Measurements from ENCODE around the gene GPC5.
A peak's percentile ranks its signal among the peaks of the same experiment; 100 is the strongest.

GPC5 gene

GRCh38 chr13:91647361-91647990 lies 249.1 kb downstream of the GPC5 start:
- peak; percentile 54 for TF ChIP-seq CTCF (IDR thresholded peaks at IDR 0.05; ENCODE audit: insufficient read depth, missing control alignments)
- FAIRE-seq = peak; percentile 21
- DNase-seq (ENCODE audit: insufficient read length, low spot score) = no peak

GRCh38 chr13:91648012-91648411 lies 249.6 kb downstream of the GPC5 start:
- no peak for FAIRE-seq
- no peak for TF ChIP-seq CTCF (IDR thresholded peaks at IDR 0.05; ENCODE audit: insufficient read depth, missing control alignments)
- no peak for DNase-seq (ENCODE audit: insufficient read length, low spot score)

GRCh38 chr13:91649456-91649855 lies 251.0 kb downstream of the GPC5 start:
- DNase-seq (ENCODE audit: insufficient read length, low spot score) (no peak), FAIRE-seq (no peak)

GRCh38 chr13:91652404-91653301 lies 254.2 kb downstream of the GPC5 start:
- DNase-seq (ENCODE audit: insufficient read length, low spot score) (no peak), FAIRE-seq (no peak)
- TF ChIP-seq CTCF (IDR thresholded peaks at IDR 0.05; ENCODE audit: insufficient read depth, missing control alignments) = no peak

More at GRCh38 chr13:91649456-91649855, 251.0 kb downstream of the GPC5 start:
- TF ChIP-seq CTCF (IDR thresholded peaks at IDR 0.05; ENCODE audit: insufficient read depth, missing control alignments) = no peak

GRCh38 chr13:91655731-91656130 lies 257.3 kb downstream of the GPC5 start:
- no peak for TF ChIP-seq CTCF (IDR thresholded peaks at IDR 0.05; ENCODE audit: insufficient read depth, missing control alignments)
- DNase-seq (ENCODE audit: insufficient read length, low spot score) (no peak), FAIRE-seq (no peak)

GRCh38 chr13:91657283-91657682 lies 258.9 kb downstream of the GPC5 start:
- no peak for FAIRE-seq
- DNase-seq (ENCODE audit: insufficient read length, low spot score) = no peak
- no peak for TF ChIP-seq CTCF (IDR thresholded peaks at IDR 0.05; ENCODE audit: insufficient read depth, missing control alignments)

Measured in D721Med (cell line).